NCI-H460 (cell line): ENCODE results near the gene PFN1. TPM values are rescaled to one million over a fixed set of nuclear protein-coding genes. Genes with fewer than 3 reads are reported as not detected.
"Not testable (repeated sequence)": the region's sequence is repeated elsewhere in the genome, so short reads cannot be mapped to it uniquely, and the experiment has no call there.

ENCODE experiments used
- DNase-seq: peaks from one replicate; pipeline ENCODE4 v3.0.0-alpha.2; 2016; ENCODE audit warnings: low read depth; ENCODE audit errors: extremely low read depth
- total RNA-seq: library from RNA; depleted of rRNA; stranded (reverse); fragments of >200 nt; shearing (Covaris generic); gene quantifications from 2 replicates; pipeline ENCODE4 v1.2.3, GENCODE V29; 2014

PFN1 gene
- total RNA-seq, 1 experiment from 2014 or later, result 960 TPM

DNA sequence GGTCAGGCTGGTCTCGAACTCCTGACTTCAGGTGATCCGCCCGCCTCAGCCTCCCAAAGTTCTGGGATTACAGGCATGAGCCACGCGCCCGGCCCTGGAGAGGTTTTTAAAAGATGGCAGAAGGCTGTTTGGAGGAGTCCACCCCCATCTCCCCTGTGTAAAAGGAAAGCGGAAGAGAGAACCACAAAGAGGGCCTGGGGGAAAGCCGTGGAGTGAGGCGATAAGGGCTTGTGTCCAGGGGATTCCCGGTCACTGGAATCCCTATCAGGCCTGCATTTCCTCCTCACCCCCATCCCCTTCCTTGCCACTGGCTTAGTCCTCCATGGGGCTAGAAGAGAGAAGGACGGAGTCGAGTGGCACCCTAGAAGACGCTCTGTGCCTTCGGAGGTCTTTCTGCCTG, 16.4 kb downstream of the PFN1 start, which contains the start of gene GP1BA:
GP1BA (plus strand) TSS at position 315 of the 400 bp plus-strand sequence. CDS start 328 bp downstream, outside the sequence.
- no peak for DNase-seq

DNA sequence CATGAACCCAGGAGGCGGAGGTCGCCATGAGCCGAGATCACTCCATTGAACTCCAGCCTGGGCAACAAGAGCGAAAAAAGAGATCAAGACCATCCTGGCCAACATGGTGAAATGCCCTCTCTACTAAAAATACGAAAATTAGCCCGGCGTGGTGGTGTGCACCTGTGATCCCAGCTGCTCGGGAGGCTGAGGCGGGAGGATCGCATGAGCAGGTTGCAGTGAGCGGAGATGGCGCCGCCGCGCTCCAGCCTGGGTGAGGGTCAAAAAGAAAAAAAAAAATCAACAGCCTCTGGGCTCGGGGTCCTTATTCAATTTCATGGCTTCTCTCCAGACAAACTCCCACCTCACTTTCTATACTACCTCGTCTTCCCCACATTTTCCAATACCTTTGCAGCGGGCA, 19.4 kb downstream of the PFN1 start:
- DNase-seq, result no peak

DNA sequence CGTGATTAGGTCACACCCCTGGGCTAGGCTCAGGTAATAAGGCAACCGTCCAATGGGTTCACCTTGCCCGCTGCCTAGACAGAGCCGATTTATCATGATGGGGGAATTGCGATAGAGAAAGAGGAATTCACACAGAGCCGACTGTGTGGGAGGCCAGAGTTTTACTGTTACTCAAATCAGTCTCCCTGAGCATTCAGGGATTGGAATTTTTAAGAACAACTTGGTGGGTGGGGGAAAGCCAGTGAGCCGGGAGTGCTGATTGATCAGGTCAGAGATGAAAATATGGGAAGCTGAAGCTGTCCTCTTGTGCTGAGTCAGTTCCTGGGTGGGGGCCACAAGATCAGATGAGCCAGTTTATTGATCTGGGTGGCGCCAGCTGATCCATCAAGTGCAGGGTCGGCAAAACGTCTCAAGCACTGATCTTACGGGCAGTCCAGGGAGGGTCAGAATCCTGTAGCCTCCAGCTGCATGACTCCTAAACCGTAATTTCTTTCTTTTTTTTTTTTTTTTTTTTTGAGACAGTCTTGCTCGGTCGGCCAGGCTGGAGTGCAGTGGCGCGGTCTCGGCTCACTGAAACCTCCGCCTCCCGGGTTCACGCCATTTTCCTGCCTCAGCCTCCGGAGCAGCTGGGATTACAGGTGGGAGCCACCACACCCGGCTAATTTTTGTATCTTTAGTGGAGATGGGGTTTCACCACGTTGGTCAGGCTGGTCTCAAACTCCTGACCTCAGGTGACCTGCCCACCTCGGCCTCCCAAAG, 21.6 kb downstream of the PFN1 start:
- DNase-seq, result not testable (repeated sequence)

DNA sequence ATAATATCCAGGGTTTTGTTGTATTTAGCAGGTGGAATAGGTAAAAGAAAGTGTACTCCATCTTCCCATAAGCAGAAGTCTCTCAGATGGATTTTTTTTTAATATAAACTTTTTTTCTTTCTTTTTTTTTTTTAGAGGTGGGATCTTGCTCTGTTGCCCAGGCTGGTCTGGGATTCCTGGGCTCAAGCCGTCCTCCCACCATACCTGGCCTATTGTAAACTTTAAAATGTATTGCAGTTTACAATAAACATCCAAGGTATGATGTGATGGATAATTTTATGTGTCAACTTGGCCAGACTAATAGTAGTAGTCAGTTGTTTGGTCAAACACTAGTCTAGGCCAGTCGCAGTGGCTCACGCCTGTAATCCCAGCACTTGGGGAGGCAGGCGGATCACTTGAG, 27.0 kb downstream of the PFN1 start:
- no peak for DNase-seq

DNA sequence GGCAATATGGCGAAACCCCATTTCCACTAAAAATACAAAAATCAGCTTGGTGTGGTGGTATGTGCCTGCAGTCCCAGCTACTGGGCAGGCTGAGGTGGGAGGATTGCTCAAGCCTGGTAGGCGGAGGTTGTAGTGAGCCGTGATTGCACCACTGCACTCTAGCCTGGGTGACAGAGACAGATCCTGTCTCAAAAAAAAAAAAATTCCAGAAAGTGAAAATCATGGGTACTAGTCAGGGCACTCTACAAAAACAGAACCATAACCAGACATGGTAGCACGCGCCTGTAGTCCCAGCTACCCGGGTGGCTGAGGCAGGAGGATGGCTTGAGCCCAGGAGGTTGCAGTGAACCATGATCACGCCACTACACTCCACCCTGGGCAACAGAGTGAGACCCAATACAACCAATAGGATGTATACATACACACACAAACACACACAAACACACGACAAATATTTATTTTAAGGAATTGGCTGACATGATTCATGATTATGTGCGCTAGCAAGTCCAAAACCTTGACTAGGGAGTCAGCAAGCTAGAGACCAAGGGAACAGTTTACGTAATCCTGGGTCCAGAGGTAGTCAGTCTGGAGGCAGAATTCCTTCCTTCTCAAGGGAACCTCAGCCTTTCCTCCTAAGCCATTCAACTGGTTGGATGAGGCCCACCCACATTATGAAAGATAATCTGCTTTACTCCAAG, 27.8 kb downstream of the PFN1 start:
- DNase-seq, result no peak

DNA sequence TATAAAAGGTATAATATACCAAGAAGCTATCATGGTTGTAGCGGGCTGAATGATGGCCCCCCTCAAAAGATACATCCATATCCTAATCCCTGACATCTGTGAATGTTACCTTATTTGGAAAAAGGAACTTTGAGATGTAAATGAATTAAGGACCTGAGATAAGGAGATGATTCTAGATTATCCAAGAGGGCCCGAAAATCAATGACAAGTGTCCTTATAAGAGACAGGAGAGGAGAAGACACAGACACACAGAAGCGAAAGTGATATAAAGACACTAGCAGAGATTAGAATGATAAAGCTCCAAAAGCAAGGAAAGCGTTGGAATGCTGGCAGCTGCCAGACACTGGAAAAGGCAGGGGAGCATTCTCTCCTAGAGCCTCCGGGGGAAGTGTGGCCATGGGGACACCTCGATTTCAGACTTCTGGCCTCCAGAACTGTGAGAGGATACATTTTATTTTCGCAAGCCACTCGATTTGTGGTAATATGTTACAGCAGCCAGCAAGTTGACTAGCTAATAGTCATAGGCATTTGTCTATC, 28.8 kb downstream of the PFN1 start:
- no peak for DNase-seq

DNA sequence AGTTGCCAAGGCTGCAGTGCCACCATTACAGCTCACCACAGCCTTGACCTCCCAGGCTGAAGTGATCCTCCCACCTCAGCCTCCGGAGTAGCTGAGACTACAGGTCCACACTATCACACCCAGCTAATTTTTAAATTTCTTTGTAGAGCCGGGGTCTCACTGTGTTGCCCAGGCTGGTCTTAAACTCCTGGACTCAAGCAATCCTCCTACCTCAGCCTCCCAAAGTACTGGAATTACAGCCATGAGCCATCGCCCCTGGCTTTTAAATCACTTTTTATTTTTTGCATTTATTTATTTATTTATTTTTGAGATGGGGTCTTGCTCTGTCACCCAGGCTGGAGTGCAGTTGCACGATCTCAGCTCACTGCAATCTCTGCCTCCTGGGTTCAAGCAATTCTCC, 33.8 kb downstream of the PFN1 start:
- DNase-seq, result not testable (repeated sequence)

DNA sequence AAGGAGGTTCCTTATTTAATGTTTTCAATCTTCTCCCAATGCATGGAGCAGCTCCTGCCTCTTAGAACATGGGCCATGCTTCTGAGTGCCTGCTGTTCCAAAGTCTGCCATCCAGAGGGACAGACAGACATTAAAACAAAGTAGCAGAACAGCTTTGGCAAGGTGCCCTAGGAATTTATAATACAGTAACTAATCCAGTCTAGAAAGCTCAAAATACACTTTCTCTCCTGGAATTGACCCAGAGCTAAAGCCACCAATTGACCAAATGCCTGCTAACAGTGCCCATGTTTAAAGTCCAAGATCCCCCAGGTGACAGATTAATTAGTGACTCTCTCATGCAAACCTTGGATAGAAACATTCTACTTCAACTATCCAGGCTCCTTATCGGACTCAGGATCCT, 34.3 kb downstream of the PFN1 start:
- DNase-seq, result no peak

DNA sequence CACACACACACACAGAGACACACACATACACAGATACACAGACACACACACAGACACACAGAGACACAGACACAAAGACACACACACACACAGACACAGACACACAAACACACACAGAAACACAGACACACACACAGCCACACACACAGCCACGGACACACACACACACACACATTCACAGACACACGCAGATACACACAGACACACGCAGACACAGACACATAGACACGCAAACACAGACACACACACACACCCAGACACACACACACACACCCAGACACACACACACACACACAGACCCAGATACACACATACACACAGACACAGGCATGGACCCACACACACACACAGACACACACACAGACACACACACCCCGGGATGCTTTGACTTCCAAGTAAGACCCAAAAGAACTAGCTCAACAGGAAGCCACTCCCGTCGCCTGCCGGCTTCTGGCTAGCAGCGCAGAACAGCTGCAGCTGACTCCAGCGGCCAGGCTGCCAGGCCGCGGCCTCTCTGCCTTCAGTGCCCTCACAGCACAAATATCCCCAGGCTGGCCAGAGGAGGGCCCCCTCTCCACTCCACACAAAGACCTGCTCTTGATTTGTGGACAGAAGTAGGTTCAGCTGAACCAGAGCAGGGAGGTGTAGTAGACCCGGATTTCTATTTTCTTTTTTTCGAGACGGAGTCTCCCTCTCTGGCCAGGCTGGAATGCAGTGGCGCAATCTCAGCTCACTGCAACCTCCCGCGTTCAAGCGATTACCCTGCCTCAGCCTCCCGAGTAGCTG, 39.4 kb downstream of the PFN1 start:
- DNase-seq, result peak; percentile 85

DNA sequence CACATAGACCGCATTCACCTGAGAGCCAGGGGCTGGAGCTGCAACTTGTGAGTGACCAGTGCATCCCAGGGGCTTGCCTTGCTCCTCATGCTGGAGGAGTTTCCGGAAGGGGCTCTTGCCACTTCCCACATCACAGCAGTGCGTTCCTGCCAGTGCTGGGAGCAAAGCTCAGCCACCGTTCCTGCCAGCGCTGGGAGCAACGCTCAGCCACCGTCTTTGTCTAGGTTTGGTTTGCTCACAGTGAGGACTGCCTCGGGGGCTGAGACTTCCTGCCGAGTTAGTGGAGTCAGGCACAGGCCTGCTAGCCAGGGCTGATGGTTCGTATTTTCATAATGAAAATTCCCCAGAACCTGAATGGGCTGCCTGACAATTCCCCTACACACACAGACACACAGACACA, 40.0 kb downstream of the PFN1 start:
- no peak for DNase-seq

DNA sequence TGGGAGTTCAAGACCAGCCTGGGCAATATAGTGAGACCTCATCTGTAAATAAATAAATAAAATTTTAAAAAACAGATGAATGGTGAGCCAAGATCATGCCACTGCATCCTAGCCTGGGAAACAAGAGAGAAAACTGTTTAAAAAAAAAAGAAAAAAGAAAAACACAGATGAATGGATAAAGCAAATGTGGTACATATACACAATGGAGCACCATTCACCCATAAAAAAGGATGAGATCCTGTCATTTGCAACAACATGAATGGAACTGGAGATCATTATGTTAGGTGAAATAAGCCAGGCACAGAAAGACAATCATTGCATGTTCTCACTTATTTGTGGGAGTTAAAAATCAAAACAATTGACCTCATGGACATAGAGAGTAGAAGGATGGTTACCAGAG, 41.7 kb downstream of the PFN1 start:
- not testable (repeated sequence) for DNase-seq

DNA sequence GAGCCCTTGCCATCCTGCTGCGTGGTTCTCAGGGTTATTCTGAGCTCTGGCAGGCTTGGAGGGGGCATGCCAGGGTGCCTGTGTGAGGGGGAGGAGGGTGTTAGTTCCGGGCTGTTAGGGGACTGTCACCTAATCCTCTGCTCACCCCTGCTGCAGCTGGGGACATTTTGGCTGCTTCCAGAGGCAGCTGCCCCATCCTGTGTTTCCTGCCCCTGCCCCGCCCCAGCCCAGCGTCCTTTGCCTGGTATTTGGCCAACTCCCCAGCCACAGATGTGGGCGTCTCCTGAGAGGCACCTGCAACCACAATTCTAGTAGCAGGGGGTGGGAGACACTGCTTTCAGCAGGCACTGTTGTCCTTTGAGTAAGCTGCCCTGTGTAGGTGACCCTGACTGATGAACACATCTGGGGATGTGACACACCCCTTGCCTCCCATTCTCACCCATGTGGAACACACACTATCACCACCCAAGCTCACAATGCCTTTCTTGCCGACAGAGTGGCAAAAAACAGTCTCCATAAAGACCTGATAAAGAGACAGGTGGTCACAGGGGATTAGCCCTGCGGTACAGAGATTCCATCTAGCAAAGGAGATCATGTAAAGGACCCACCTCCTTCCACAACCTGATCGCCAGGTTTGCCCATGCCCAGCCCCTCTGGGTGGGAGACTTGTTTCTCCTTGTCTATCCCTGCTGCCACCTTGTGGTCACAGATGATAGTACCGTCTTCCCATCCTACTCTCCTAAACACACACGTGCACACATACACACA, 45.1 kb downstream of the PFN1 start, which contains the start of gene CHRNE:
CHRNE (minus strand) TSS at position 48 of the 768 bp plus-strand sequence; CDS start at position 13, 35 bp downstream.
- peak; percentile 71 for DNase-seq

DNA sequence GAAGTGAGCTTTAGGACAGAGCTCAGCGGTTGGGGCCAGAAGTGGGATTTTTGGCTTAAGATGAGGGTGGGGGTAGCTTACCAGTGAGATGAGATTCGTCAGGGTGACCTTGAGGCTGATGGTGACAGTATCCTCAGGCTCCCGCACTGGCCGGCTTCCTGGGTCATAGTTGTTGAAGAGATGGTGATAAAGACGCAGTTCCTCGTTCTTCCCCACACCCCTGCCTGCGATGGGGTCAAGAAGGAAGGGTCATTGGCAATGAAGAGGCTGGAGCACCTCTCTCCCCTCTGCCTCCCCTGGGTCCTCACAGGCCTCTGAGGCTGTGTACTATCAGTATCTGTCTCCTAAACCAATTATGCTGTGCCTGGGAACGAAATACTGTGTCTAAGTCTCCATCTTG, 45.8 kb downstream of the PFN1 start:
- no peak for DNase-seq

DNA sequence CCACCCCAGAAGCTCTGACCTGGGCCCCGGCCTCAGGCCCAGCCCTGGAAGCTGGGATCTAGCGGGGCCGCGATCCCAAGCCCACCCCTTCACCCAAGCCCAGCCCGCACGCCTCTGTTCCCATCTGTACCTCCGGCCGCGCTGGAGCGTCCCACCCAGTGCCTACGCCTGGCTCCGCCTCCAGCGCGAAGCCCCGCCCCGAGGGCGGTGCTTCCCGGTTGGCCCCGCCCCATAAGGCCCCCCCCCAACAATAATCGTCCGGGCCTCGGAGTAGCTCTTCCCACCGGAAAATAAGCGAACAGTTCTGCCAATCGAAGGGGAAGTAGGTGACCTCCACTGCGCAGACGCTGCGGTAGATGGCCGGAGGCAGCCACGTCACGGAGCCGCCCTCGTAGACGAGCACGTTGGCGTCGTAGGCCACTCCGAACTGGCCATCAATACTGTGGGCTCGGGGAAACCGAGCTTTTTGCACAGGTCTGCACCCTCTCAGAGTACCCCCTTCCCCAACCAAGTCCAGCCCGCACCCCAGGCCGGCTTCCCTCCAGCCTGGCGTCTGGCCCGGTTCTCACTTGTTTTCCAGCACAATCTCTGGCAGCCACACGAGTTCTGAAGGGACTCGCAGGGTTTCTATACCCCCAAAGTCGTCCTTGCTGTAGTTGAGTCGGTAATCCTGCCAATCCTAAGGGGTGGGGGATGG, 46.5 kb downstream of the PFN1 start:
- no peak for DNase-seq

DNA sequence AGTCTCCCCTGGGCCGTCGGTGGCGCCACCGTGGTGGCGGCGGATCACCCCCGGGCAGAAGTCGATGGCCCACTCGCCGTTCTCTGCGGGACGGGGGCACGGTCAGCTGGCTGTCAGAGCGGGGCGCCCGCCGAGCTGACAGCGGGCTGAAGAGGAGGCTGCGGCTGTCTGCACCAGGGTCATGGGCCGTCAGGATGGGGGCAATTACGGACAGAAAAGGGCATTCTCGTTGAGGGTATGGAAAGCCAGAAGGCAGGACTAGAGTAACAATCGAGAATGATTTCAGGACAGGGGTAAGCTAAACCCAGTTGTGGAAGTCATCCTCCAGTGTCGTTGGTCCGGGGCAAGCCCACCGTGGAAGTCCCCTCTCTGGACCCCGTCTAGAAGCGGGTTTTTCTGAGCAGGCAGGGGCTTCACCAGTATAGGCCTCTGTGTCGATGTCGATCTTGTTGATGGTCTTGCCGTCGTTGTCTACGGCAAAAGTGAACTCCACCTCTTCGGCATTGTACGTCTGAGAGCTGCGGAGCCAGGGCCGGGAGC, 47.2 kb downstream of the PFN1 start:
- no peak for DNase-seq

DNA sequence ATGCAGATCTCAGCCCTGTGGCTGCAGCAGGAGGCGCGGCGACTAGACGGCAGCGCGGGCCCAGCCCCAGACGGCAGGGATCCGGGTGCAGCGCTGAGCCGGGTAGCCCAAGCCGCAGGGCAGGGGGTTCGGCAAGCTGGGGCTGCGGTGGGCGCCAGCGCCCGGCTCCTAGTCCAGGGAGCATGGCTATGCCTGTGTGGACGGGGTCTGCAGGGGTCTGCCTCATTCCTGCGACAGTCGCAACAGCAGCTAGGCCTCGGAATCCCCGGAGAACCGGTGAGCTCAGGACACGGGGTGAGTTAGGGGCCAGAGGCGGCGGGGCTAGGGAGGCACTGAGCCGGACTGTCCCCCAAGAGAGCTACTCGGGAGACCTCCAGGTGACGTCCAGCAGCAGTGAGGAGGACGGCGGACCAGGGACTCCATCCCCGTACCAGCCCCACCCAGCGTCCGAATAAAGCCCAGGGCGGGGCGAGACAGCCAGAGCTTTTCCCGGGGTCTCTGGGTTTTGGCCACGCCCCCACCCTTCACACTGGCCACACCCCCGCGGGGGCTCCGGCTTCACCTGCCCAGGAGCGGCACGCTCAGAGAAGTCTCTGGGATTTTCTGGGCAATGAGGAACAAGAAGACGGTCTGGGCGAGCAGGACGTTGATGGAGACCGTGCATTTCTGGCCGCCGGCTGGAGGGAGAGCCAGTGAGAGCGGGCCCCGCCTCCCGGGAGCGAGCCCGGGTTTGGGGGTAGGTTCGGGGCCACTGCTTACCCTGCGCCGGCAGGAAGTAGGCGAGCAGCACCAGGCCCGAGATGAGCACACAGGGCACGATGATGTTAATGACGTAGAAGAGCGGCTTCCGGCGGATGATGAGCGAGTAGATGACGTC, 47.9 kb downstream of the PFN1 start:
- DNase-seq, result no peak

DNA sequence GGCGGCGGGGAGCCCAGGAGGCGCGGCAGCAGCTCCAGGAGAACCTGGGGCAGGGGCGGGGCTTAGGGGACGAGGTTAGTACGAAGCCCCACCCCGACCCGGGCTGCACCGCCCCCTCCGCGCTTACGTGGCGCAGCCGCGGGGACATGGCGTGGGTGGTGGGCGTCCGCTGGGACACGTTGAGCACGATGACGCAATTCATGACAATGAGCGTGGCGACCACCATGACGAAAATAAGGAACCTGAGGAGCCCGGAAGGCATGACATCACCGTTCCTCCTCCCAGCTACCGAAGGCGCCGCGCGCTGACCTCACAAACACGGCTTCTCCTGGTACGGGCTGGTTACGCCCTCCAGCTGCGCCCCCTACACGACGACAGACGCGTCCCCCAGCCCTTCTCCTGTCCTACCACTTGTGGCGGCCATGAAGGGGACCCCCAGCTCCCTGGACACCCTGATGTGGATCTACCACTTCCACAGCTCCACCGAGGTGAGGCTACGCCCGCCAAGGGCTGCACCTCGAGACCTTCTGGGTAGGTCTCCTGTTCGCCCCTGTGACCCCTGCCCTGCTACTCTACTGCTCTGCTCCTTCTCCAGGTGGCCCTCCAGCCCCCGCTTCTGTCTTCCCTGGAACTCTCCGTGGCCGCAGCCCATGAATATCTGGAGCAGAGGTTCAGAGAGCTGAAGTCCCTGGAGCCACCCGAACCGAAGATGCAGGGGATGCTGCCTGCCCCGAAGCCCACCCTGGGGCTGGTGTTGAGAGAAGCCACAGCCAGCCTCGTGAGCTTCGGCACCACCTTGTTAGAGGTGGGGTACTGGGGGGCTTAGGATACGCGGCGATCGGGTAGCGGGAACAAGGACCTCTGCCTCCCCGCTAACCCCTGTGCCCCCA, 48.7 kb downstream of the PFN1 start, which contains the start of gene C17orf107:
C17orf107 (plus strand) TSS at position 196 of the 890 bp plus-strand sequence; CDS start at position 423, 227 bp downstream.
- no peak for DNase-seq
